ENCODE measurements around the gene USP21.

USP21 gene

DNA sequence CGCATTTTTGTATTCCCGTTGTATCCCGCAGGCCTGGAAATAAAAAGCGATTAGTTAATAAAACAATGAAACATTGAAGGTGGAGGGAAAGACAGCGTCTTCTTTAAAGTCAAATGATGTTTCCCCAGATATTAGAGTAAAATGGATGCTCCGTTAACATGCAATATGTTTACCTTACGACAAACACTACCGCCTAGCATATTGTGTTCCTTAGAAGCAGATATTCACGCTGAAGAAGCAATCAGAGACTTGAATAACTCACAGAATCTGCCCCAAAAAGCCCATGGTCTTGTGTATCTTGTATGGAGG lies 18.6 kb downstream of the USP21 start:
- TF ChIP-seq FOXP2 (optimal IDR thresholded peaks at IDR 0.05; ENCODE audit: borderline replicate concordance, extremely low read depth, extremely low read length, insufficient read depth) (no peak), TAF1 (IDR thresholded peaks at IDR 0.05; ENCODE audit: borderline replicate concordance, insufficient read depth, low read length) (no peak), SIN3A (IDR thresholded peaks at IDR 0.05; ENCODE audit: borderline replicate concordance, insufficient read depth, low read length) (no peak), POLR2AphosphoS5 (IDR thresholded peaks at IDR 0.05; ENCODE audit: low read depth, low read length) (no peak)
- TF ChIP-seq, protein P1, sequence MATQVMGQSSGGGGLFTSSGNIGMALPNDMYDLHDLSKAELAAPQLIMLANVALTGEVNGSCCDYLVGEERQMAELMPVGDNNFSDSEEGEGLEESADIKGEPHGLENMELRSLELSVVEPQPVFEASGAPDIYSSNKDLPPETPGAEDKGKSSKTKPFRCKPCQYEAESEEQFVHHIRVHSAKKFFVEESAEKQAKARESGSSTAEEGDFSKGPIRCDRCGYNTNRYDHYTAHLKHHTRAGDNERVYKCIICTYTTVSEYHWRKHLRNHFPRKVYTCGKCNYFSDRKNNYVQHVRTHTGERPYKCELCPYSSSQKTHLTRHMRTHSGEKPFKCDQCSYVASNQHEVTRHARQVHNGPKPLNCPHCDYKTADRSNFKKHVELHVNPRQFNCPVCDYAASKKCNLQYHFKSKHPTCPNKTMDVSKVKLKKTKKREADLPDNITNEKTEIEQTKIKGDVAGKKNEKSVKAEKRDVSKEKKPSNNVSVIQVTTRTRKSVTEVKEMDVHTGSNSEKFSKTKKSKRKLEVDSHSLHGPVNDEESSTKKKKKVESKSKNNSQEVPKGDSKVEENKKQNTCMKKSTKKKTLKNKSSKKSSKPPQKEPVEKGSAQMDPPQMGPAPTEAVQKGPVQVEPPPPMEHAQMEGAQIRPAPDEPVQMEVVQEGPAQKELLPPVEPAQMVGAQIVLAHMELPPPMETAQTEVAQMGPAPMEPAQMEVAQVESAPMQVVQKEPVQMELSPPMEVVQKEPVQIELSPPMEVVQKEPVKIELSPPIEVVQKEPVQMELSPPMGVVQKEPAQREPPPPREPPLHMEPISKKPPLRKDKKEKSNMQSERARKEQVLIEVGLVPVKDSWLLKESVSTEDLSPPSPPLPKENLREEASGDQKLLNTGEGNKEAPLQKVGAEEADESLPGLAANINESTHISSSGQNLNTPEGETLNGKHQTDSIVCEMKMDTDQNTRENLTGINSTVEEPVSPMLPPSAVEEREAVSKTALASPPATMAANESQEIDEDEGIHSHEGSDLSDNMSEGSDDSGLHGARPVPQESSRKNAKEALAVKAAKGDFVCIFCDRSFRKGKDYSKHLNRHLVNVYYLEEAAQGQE (IDR thresholded peaks at IDR 0.05; ENCODE audit: insufficient read depth in 1 of 2, low read depth in 2 of 2, low read length in 2 of 2), result no peak

DNA sequence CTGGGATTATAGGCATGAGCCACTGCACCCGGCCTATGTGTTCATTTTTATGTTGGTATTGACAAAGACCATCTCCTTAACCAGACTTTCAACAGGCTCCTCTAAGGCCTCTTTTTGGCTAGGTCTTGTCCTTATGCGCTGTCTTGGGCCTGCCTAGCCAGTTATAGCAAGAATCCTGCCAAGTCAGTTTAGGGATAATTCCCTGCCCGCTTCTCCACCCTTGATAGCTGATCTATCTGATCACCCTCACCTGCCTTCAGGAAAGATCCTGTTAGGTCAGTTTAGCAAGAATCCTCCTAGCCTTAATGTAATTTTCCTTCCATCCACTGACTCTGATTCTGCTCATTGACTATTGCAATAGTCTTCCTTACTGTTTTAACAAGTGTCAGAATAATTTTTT lies 20.4 kb downstream of the USP21 start:
- TF ChIP-seq SIN3A (IDR thresholded peaks at IDR 0.05; ENCODE audit: borderline replicate concordance, insufficient read depth, low read length), result no peak
- no peak for TF ChIP-seq TAF1 (IDR thresholded peaks at IDR 0.05; ENCODE audit: borderline replicate concordance, insufficient read depth, low read length)
- TF ChIP-seq, protein P1 (IDR thresholded peaks at IDR 0.05; ENCODE audit: insufficient read depth in 1 of 2, low read depth in 2 of 2, low read length in 2 of 2), result no peak
- no peak for TF ChIP-seq POLR2AphosphoS5 (IDR thresholded peaks at IDR 0.05; ENCODE audit: low read depth, low read length)

DNA sequence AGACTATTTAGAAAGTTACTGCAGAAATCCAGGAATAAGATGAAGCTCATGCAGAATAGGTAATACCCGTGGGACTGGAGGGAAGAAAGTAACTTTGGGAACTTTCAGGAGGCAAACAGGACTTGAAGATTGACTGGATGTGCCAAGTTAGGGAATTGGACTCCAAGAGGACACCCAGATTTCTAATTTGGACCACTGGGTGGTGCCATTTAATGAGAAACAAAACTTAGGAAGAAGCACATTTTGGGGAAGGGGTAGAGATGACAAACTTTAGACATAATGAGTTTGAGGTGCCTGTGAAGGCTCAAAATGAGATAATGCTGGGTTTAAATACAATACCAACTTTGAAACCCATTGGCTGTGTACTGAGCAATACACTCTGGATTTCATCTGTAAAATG lies 21.3 kb downstream of the USP21 start:
- TF ChIP-seq, protein P1 (IDR thresholded peaks at IDR 0.05; ENCODE audit: insufficient read depth in 1 of 2, low read depth in 2 of 2, low read length in 2 of 2), result no peak
- no peak for TF ChIP-seq POLR2AphosphoS5 (IDR thresholded peaks at IDR 0.05; ENCODE audit: low read depth, low read length)
- no peak for TF ChIP-seq TAF1 (IDR thresholded peaks at IDR 0.05; ENCODE audit: borderline replicate concordance, insufficient read depth, low read length)
- no peak for TF ChIP-seq FOXP2 (optimal IDR thresholded peaks at IDR 0.05; ENCODE audit: borderline replicate concordance, extremely low read depth, extremely low read length, insufficient read depth)
- no peak for TF ChIP-seq SIN3A (IDR thresholded peaks at IDR 0.05; ENCODE audit: borderline replicate concordance, insufficient read depth, low read length)

DNA sequence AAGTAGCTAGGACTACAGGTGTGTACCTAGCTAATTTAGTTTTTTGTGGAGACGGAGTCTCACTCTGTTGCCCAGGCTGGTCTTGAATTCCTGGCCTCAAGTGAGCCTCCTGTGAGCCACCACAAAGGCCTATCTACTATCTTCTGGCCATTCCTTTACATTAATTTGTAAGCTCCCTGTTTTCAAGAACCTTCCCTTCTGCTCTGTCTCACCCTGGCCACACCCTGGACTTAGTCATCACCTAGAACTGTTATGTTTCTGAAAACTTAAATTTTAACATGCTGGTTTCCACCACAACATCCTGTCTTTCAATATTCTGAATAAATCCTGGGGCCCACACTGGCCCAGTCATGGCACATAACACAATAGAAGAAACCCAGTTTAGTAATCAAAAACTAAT lies 22.9 kb downstream of the USP21 start:
- no peak for TF ChIP-seq POLR2AphosphoS5 (IDR thresholded peaks at IDR 0.05; ENCODE audit: low read depth, low read length)
- no peak for TF ChIP-seq TAF1 (IDR thresholded peaks at IDR 0.05; ENCODE audit: borderline replicate concordance, insufficient read depth, low read length)
- TF ChIP-seq SIN3A (IDR thresholded peaks at IDR 0.05; ENCODE audit: borderline replicate concordance, insufficient read depth, low read length), result no peak
- TF ChIP-seq, protein P1 (IDR thresholded peaks at IDR 0.05; ENCODE audit: insufficient read depth in 1 of 2, low read depth in 2 of 2, low read length in 2 of 2), result no peak
- no peak for TF ChIP-seq FOXP2 (optimal IDR thresholded peaks at IDR 0.05; ENCODE audit: borderline replicate concordance, extremely low read depth, extremely low read length, insufficient read depth)

DNA sequence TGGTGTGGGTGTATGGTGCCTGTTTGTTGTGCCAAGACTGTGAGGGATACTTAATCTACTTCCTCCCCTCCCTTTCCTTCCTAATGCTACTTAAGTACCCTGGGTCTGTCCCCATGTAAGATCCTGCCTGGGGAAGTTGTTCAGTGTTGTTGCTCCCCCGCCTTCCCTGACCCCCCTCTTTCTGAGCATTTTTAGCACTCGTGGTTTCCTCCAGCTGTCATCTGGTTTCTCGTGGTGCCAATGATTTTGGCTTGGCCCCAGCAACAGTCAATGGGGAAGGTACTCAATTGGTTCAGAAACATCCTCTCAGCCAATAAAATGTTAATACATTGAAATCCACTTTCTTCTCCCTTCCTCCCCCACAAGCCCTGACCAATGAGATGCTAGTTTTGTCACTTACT lies 26.0 kb downstream of the USP21 start:
- TF ChIP-seq, protein P1 (IDR thresholded peaks at IDR 0.05; ENCODE audit: insufficient read depth in 1 of 2, low read depth in 2 of 2, low read length in 2 of 2), result no peak
- TF ChIP-seq TAF1 (IDR thresholded peaks at IDR 0.05; ENCODE audit: borderline replicate concordance, insufficient read depth, low read length) (no peak), SIN3A (IDR thresholded peaks at IDR 0.05; ENCODE audit: borderline replicate concordance, insufficient read depth, low read length) (no peak), FOXP2 (optimal IDR thresholded peaks at IDR 0.05; ENCODE audit: borderline replicate concordance, extremely low read depth, extremely low read length, insufficient read depth) (no peak), POLR2AphosphoS5 (IDR thresholded peaks at IDR 0.05; ENCODE audit: low read depth, low read length) (no peak)

Measured in PFSK-1 (cell line).